PC-3 (cell line): ENCODE results near the gene STXBP6.
"Not testable (repeated sequence)": the region's sequence is repeated elsewhere in the genome, so short reads cannot be mapped to it uniquely, and the experiment has no call there.

Source experiments
- EZH2 ChIP-seq: fragments of 300-600 bp; sonication (generic); IDR thresholded peaks from one replicate; pipeline ENCODE4 v1.6.1; 2017; ENCODE audit warnings: antibody characterized with exemption, mild to moderate bottlenecking, low read length; ENCODE audit not compliant: unreplicated experiment
- TF ChIP-seq, protein P1 (sequence below): fragments of 300-600 bp; sonication (generic); conservative IDR thresholded peaks from 2 replicates; pipeline ENCODE4 v1.5.1; 2017; ENCODE audit warnings: antibody characterized with exemption, low read depth, mild to moderate bottlenecking, low read length

DNA sequence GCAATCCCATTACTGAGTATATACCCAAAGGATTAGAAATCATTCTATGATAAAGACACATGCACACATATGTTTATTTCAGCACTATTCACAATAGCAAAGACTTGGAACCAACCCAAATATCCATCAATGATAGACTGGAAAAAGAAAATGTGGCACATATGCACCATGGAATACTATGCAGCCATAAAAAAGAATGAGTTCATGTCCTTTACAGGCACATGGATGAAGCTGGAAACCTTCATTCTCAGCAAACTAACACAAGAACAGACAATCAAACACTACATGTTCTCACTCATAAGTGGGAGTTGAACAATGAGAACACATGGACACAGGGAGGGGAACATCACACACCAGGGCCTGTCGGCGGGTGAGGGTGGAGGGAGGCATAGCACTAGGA, 113.2 kb downstream of the STXBP6 start:
- TF ChIP-seq, protein P1, sequence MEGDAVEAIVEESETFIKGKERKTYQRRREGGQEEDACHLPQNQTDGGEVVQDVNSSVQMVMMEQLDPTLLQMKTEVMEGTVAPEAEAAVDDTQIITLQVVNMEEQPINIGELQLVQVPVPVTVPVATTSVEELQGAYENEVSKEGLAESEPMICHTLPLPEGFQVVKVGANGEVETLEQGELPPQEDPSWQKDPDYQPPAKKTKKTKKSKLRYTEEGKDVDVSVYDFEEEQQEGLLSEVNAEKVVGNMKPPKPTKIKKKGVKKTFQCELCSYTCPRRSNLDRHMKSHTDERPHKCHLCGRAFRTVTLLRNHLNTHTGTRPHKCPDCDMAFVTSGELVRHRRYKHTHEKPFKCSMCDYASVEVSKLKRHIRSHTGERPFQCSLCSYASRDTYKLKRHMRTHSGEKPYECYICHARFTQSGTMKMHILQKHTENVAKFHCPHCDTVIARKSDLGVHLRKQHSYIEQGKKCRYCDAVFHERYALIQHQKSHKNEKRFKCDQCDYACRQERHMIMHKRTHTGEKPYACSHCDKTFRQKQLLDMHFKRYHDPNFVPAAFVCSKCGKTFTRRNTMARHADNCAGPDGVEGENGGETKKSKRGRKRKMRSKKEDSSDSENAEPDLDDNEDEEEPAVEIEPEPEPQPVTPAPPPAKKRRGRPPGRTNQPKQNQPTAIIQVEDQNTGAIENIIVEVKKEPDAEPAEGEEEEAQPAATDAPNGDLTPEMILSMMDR: not testable (repeated sequence)
- not testable (repeated sequence) for TF ChIP-seq EZH2
